PC-9 (cell line): ENCODE results near the gene ZNF674.

ENCODE experiments used
- EZH2 ChIP-seq: fragments of 200-600 bp; sonication (generic); IDR thresholded peaks from 2 replicates; pipeline ENCODE4 v1.8.0; 2017; ENCODE audit warnings: antibody characterized with exemption, low read depth
- TF ChIP-seq, protein P1 (sequence below): fragments of 200-600 bp; sonication (generic); conservative IDR thresholded peaks from 2 replicates; pipeline ENCODE4 v1.6.1; 2017; ENCODE audit warnings: mixed run types, antibody characterized with exemption, mild to moderate bottlenecking, moderate library complexity

DNA sequence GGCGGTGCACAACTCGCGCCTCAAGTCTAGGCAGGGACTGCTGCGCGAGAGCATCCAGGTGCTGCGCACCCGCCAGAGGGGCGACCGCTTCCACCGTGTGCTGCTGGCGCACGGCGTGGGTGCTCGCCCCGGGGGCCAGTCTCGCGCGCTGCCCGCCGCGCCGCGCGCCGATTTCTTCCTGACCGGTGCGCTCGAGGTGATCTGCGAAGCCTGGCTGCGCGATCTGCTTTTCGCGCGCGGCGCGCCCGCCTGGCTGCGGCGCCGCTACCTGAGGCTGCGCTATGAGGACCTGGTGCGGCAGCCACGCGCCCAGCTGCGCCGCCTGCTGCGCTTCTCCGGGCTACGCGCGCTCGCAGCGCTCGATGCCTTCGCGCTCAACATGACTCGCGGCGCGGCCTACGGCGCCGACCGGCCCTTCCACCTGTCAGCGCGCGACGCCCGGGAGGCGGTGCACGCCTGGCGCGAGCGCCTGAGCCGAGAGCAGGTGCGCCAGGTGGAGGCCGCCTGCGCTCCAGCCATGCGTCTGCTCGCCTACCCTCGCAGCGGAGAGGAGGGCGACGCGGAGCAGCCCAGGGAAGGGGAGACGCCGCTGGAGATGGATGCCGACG is 29.7 kb upstream of the ZNF674 start:
- TF ChIP-seq, protein P1, sequence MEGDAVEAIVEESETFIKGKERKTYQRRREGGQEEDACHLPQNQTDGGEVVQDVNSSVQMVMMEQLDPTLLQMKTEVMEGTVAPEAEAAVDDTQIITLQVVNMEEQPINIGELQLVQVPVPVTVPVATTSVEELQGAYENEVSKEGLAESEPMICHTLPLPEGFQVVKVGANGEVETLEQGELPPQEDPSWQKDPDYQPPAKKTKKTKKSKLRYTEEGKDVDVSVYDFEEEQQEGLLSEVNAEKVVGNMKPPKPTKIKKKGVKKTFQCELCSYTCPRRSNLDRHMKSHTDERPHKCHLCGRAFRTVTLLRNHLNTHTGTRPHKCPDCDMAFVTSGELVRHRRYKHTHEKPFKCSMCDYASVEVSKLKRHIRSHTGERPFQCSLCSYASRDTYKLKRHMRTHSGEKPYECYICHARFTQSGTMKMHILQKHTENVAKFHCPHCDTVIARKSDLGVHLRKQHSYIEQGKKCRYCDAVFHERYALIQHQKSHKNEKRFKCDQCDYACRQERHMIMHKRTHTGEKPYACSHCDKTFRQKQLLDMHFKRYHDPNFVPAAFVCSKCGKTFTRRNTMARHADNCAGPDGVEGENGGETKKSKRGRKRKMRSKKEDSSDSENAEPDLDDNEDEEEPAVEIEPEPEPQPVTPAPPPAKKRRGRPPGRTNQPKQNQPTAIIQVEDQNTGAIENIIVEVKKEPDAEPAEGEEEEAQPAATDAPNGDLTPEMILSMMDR: no peak
- no peak for TF ChIP-seq EZH2
